RWPE2 (cell line): Measurements from ENCODE around the gene CIDEA.

Experiments used
- ATAC-seq: fragments of 200-7000 bp; cut with Tn5 transposase; 3 replicates; pipeline ENCODE4 v1.9.1; 2021; ENCODE audit warnings: low read depth
- DNase-seq: peaks from one replicate; pipeline ENCODE4 v3.0.0-alpha.2; 2020; ENCODE audit warnings: low spot score
- H3K27ac ChIP-seq: fragments of 450-650 bp; 2 replicates; pipeline ENCODE4 v1.5.1; 2017; ENCODE audit warnings: mild to moderate bottlenecking; ENCODE audit not compliant: poor library complexity, severe bottlenecking
- H3K27me3 ChIP-seq: fragments of 250-450 bp; sonication (Bioruptor Pico); 2 replicates; pipeline ENCODE4 v1.5.1; 2021; ENCODE audit warnings: mild to moderate bottlenecking, moderate library complexity; ENCODE audit not compliant: insufficient read depth, poor library complexity, severe bottlenecking
- H3K36me3 ChIP-seq: fragments of 250-450 bp; sonication (Bioruptor Pico); 2 replicates; pipeline ENCODE4 v1.5.1; 2020; ENCODE audit warnings: low read depth, mild to moderate bottlenecking, moderate library complexity
- H3K4me1 ChIP-seq: fragments of 250-450 bp; sonication (Bioruptor Pico); 2 replicates; pipeline ENCODE4 v1.5.1; 2021; ENCODE audit warnings: mild to moderate bottlenecking, moderate library complexity; ENCODE audit not compliant: insufficient read depth, poor library complexity, severe bottlenecking
- H3K4me3 ChIP-seq: fragments of 250-450 bp; sonication (Bioruptor Pico); 2 replicates; pipeline ENCODE4 v1.5.1; 2021; ENCODE audit warnings: mild to moderate bottlenecking, moderate library complexity; ENCODE audit not compliant: severe bottlenecking
- H3K9me3 ChIP-seq: fragments of 250-450 bp; sonication (Bioruptor Pico); 2 replicates; pipeline ENCODE4 v1.5.1; 2021; ENCODE audit warnings: mild to moderate bottlenecking, moderate library complexity; ENCODE audit not compliant: severe bottlenecking
- CTCF ChIP-seq: fragments of 450-650 bp; IDR thresholded peaks from one replicate; pipeline ENCODE4 v1.5.1; 2017; ENCODE audit warnings: mild to moderate bottlenecking, moderate library complexity; ENCODE audit not compliant: poor library complexity, severe bottlenecking

Gene CIDEA

DNA sequence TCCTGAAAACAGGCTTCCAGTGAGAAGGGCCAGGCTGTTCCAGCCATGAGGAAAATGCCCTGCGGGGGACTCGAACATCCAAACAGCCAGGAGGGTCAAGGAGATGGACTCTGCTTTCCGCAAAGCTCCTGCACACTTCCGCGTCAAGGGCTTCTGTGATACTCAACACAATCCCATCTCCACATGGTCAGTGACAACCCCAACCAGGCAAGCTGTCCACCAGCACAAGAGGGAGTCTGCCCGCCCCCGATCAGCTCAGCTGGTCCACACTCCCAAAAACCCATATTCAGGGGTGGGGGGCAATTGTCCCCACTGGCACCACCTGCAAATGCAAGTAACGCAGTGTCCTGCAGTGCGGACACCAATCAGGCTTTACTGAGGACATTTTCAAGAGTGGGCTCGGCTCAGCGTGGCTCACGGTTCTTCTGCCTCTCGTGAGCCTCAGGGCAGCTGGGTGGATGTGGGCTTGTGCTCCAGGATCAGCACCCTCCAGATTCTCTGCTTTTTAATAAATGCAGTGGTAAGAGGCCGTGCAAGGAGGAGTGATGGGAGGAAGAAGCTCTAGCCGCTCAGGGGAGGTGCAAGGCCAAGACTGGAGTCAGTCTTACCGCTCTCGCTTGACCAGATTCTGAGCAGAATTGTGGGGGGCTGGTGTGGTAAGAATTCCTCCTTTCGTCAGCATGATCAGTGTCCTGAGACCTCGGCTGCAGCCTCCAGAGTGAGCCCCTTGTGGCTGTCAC, 19.5 kb upstream of the CIDEA start:
- no peaks in the 10 kb centered on the region for H3K27me3 ChIP-seq
- DNase-seq (no peak), ATAC-seq (no peak)

DNA sequence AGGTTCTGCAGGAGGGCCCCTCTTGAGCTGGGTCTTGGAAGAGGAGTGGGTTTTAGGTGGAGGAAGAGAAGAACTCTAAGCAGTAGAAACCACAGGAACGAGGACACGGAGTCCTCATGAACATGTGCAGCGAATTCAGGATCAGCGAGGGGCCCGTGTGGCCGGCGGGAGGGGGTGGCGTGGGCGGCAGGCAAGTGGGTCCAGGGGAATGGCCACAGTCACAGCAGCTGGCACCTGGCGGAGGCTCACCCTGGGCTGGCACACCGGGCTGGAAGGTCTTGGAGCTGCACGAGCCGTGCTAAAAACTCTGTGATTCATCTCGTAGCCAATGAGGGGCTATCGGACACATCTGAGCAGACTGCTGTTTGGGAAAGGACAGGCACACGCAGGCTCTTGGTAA, 18.0 kb upstream of the CIDEA start:
- no peak for DNase-seq
- no peak overlapping the region for H3K4me3 ChIP-seq
- peaks cover 5% of the 10 kb centered on the region for H3K4me1 ChIP-seq
- TF ChIP-seq CTCF: no peak
- ATAC-seq: no peak
- no peaks in the 10 kb centered on the region for H3K27me3 ChIP-seq
- no peaks in the 10 kb centered on the region for H3K36me3 ChIP-seq
- H3K27ac ChIP-seq: no peak overlapping the region
- no peaks in the 10 kb centered on the region for H3K9me3 ChIP-seq

More for the DNA sequence above, 19.5 kb upstream of the CIDEA start:
- Histone ChIP-seq H3K36me3 (no peaks in the 10 kb centered on the region), H3K9me3 (no peaks in the 10 kb centered on the region), H3K27ac (no peak overlapping the region), H3K4me3 (no peak overlapping the region), H3K4me1 (peaks cover 2% of the 10 kb centered on the region)
- no peak for TF ChIP-seq CTCF

GRCh38 chr18:12236934-12237832, 17.0 kb upstream of the CIDEA start:
- no peaks in the 10 kb centered on the region for H3K36me3 ChIP-seq
- no peak overlapping the region for H3K4me3 ChIP-seq
- DNase-seq: no peak
- ATAC-seq: peak; percentile 97
- H3K27me3 ChIP-seq: peaks cover 4% of the 10 kb centered on the region
- H3K4me1 ChIP-seq: peaks cover 5% of the 10 kb centered on the region
- no peak overlapping the region for H3K27ac ChIP-seq
- no peaks in the 10 kb centered on the region for H3K9me3 ChIP-seq
- TF ChIP-seq CTCF: peak; percentile 88

GRCh38 chr18:12238826-12239225, 15.3 kb upstream of the CIDEA start:
- H3K9me3 ChIP-seq: no peaks in the 10 kb centered on the region
- peaks cover 4% of the 10 kb centered on the region for H3K27me3 ChIP-seq
- ATAC-seq (no peak), DNase-seq (no peak)
- no peak overlapping the region for H3K4me3 ChIP-seq
- H3K27ac ChIP-seq: no peak overlapping the region
- no peak for TF ChIP-seq CTCF
- no peaks in the 10 kb centered on the region for H3K36me3 ChIP-seq
- peaks cover 5% of the 10 kb centered on the region for H3K4me1 ChIP-seq
